ENCODE results near the gene MRGPRF.

MRGPRF gene

GRCh38 chr11:69013009-69013951 lies at the start of gene MRGPRF:
TSS of gene MRGPRF (minus strand) at chr11:69013246. CDS start at chr11:69009901, 3,345 bp downstream.
- peak; percentile 81 for TF ChIP-seq CTCF (IDR thresholded peaks at IDR 0.05; ENCODE audit: low read depth, low read length)
- peak; percentile 76 for DNase-seq (ENCODE audit: extremely low read depth, low read depth)

- DNase-seq (ENCODE audit: extremely low read depth, low read depth): no peak
Measured at GRCh38 chr11:69062169-69062855, 49.3 kb upstream of the MRGPRF start.

GRCh38 chr11:69061713-69062053 lies 48.6 kb upstream of the MRGPRF start:
- no peak for DNase-seq (ENCODE audit: extremely low read depth, low read depth)
- TF ChIP-seq CTCF (IDR thresholded peaks at IDR 0.05; ENCODE audit: low read depth, low read length): no peak

More at GRCh38 chr11:69062169-69062855, 49.3 kb upstream of the MRGPRF start:
- TF ChIP-seq CTCF (IDR thresholded peaks at IDR 0.05; ENCODE audit: low read depth, low read length): no peak

- DNase-seq (ENCODE audit: extremely low read depth, low read depth): no peak
- no peak for TF ChIP-seq CTCF (IDR thresholded peaks at IDR 0.05; ENCODE audit: low read depth, low read length)
Measured at GRCh38 chr11:69060806-69061712, 48.0 kb upstream of the MRGPRF start.

GRCh38 chr11:69059985-69060384 lies 46.9 kb upstream of the MRGPRF start:
- no peak for TF ChIP-seq CTCF (IDR thresholded peaks at IDR 0.05; ENCODE audit: low read depth, low read length)
- no peak for DNase-seq (ENCODE audit: extremely low read depth, low read depth)

GRCh38 chr11:69059429-69059828 lies 46.4 kb upstream of the MRGPRF start:
- no peak for TF ChIP-seq CTCF (IDR thresholded peaks at IDR 0.05; ENCODE audit: low read depth, low read length)
- DNase-seq (ENCODE audit: extremely low read depth, low read depth): no peak

Measured in AG09319 (cell line).